Panc1 (cell line): ENCODE results near the gene NIPAL3. TPM values are rescaled to one million over a fixed set of nuclear protein-coding genes. Genes with fewer than 3 reads are reported as not detected.

Experiments used
- ATAC-seq: fragments of 200-7000 bp; cut with Tn5 transposase; 2 replicates; pipeline ENCODE4 v1.9.1; 2020; ENCODE audit warnings: mild to moderate bottlenecking, moderate library complexity
- BruUV-seq: library from RNA; stranded (reverse); fragments of 400-500 nt; replicated peaks from 2 replicates; lab custom pipeline; 2021; lab: Mats Ljungman, UMichigan
- CTCF ChIA-PET: fragments of 300-600 bp; sonication (Branson Sonifier 250); formaldehyde crosslinking; loops from one replicate; lab custom pipeline; 2022; ENCODE audit warnings: antibody characterized with exemption; lab: Charles Lee
- POLR2A ChIA-PET: fragments of 300-600 bp; sonication (Branson Sonifier 250); formaldehyde crosslinking; loops from one replicate; lab custom pipeline; 2022; ENCODE audit warnings: antibody characterized with exemption; lab: Charles Lee
- DNase-seq: peaks from one replicate; pipeline ENCODE4 v3.0.0-alpha.2; 2010; ENCODE audit warnings: low read depth, low spot score
- H3K27ac ChIP-seq: 2 replicates; pipeline ENCODE4 v1.5.1; 2011; ENCODE audit warnings: mild to moderate bottlenecking, low read length, inconsistent platforms
- H3K27me3 ChIP-seq: fragments of 200-500 bp; sonication (Bioruptor generic); 2 replicates; pipeline ENCODE4 v1.6.0; 2014; ENCODE audit warnings: low read length, inconsistent platforms; ENCODE audit not compliant: control insufficient read depth, insufficient read depth
- H3K36me3 ChIP-seq: fragments of 200-500 bp; sonication (Bioruptor generic); 2 replicates; pipeline ENCODE4 v1.5.1; 2014; ENCODE audit warnings: inconsistent platforms, mild to moderate bottlenecking, low read length, moderate library complexity; ENCODE audit not compliant: control insufficient read depth, insufficient read depth
- H3K4me1 ChIP-seq: 2 replicates; pipeline ENCODE4 v1.5.1; 2011; ENCODE audit warnings: inconsistent platforms, mild to moderate bottlenecking, low read length, moderate library complexity; ENCODE audit not compliant: control insufficient read depth, insufficient read depth
- H3K4me3 ChIP-seq, 2 experiments: 2 replicates each; pipeline ENCODE4 v1.5.1; 2011 to 2012; ENCODE audit warnings: low read depth in 2 of 2, low read length in 2 of 2, mild to moderate bottlenecking in 2 of 2, inconsistent platforms in 1 of 2, moderate library complexity in 1 of 2
- H3K9me3 ChIP-seq: fragments of 200-500 bp; sonication (Bioruptor generic); 2 replicates; pipeline ENCODE4 v1.5.1; 2014; ENCODE audit warnings: low read depth, mild to moderate bottlenecking, inconsistent platforms, low read length, moderate library complexity; ENCODE audit not compliant: control insufficient read depth, insufficient read depth
- POLR2AphosphoS5 ChIP-seq: IDR thresholded peaks from 2 replicates; pipeline ENCODE4 v1.6.1; 2012; ENCODE audit warnings: mild to moderate bottlenecking, low read depth, low read length, moderate library complexity
- SIN3A ChIP-seq: IDR thresholded peaks from 2 replicates; pipeline ENCODE4 v1.6.1; 2012; ENCODE audit warnings: low read depth, mild to moderate bottlenecking, low read length, moderate library complexity, borderline replicate concordance; ENCODE audit not compliant: insufficient read depth
- TCF7L2 ChIP-seq: IDR thresholded peaks from 2 replicates; pipeline ENCODE4 v1.6.1; 2011; ENCODE audit warnings: mild to moderate bottlenecking, low read depth, low read length, inconsistent platforms
- in situ Hi-C: cut with HindIII; loops from 2 replicates; pipeline ENCODE4 v1.10.0; 2016; ENCODE audit warnings: low sequenced_read_pairs, low pct_unique_long_range_greater_than_20kb
- intact Hi-C: fragments of 100-400 bp; cut with micrococcal nuclease; formaldehyde crosslinking; loops from one replicate; pipeline ENCODE4 v1.10.0; 2022; ENCODE audit not compliant: unreplicated experiment
- total RNA-seq: library from RNA; stranded (reverse); gene quantifications from one replicate; pipeline ENCODE4 v1.2.1, GENCODE V29; 2021; ENCODE audit not compliant: unreplicated experiment
- TF ChIP-seq, protein P1 (sequence below): fragments of 450-650 bp; IDR thresholded peaks from 2 replicates; pipeline ENCODE4 v1.5.1; 2017; ENCODE audit warnings: mild to moderate bottlenecking
- TF ChIP-seq, protein P2 (sequence below), 2 experiments: IDR thresholded peaks; 2 replicates each; pipeline ENCODE4 v1.6.1; 2011 to 2012; ENCODE audit warnings: low read depth in 2 of 2, control low read depth in 1 of 2, low read length in 1 of 2, mild to moderate bottlenecking in 1 of 2, moderate library complexity in 1 of 2; ENCODE audit not compliant: insufficient read depth in 1 of 2

NIPAL3 gene
- total RNA-seq, 1 experiment from 2014 or later: 13.6 TPM

DNA sequence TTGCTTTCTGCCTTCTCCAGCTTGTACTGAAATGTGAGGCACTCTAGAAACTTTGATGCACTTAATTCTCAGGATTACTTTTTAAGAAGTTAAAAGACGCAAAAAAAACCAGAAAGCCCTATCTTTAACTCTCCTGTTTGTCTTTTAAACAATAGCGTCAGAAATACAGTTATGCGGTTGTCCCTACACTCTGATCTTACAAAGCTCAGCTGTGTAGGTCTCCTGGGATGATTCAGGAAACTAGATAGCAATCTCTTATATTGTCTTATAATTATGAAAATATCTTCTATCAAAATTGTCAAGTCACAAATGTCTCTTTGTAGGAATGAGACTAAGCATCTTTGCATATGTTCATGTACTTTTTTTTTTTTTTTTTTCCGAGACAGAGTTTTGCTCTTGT lies 60.1 kb downstream of the NIPAL3 start:
- no peak for ATAC-seq
- intact Hi-C loops: no loop called here
- BruUV-seq: no TSS peak
- DNase-seq: no peak
- Histone ChIP-seq H3K4me3 (no peak overlapping the region), H3K9me3 (no peaks in the 10 kb centered on the region), H3K27ac (no peak overlapping the region), H3K4me1 (no peaks in the 10 kb centered on the region), H3K27me3 (no peaks in the 10 kb centered on the region; the same call in 1 of the 2 replicates), H3K36me3 (no peaks in the 10 kb centered on the region)
- ChIA-PET POLR2A (interaction anchor here (0.7 kb wide), 1 partner anchor 1653 kb away, joined by 4 read pairs; no protein-coding TSS in a partner anchor), CTCF (no interaction called here)
- in situ Hi-C loops: no loop called here
- TF ChIP-seq, protein P1, sequence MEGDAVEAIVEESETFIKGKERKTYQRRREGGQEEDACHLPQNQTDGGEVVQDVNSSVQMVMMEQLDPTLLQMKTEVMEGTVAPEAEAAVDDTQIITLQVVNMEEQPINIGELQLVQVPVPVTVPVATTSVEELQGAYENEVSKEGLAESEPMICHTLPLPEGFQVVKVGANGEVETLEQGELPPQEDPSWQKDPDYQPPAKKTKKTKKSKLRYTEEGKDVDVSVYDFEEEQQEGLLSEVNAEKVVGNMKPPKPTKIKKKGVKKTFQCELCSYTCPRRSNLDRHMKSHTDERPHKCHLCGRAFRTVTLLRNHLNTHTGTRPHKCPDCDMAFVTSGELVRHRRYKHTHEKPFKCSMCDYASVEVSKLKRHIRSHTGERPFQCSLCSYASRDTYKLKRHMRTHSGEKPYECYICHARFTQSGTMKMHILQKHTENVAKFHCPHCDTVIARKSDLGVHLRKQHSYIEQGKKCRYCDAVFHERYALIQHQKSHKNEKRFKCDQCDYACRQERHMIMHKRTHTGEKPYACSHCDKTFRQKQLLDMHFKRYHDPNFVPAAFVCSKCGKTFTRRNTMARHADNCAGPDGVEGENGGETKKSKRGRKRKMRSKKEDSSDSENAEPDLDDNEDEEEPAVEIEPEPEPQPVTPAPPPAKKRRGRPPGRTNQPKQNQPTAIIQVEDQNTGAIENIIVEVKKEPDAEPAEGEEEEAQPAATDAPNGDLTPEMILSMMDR: no peak
- TF ChIP-seq POLR2AphosphoS5 (no peak), SIN3A (no peak), TCF7L2 (no peak)
- TF ChIP-seq, protein P2, sequence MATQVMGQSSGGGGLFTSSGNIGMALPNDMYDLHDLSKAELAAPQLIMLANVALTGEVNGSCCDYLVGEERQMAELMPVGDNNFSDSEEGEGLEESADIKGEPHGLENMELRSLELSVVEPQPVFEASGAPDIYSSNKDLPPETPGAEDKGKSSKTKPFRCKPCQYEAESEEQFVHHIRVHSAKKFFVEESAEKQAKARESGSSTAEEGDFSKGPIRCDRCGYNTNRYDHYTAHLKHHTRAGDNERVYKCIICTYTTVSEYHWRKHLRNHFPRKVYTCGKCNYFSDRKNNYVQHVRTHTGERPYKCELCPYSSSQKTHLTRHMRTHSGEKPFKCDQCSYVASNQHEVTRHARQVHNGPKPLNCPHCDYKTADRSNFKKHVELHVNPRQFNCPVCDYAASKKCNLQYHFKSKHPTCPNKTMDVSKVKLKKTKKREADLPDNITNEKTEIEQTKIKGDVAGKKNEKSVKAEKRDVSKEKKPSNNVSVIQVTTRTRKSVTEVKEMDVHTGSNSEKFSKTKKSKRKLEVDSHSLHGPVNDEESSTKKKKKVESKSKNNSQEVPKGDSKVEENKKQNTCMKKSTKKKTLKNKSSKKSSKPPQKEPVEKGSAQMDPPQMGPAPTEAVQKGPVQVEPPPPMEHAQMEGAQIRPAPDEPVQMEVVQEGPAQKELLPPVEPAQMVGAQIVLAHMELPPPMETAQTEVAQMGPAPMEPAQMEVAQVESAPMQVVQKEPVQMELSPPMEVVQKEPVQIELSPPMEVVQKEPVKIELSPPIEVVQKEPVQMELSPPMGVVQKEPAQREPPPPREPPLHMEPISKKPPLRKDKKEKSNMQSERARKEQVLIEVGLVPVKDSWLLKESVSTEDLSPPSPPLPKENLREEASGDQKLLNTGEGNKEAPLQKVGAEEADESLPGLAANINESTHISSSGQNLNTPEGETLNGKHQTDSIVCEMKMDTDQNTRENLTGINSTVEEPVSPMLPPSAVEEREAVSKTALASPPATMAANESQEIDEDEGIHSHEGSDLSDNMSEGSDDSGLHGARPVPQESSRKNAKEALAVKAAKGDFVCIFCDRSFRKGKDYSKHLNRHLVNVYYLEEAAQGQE (IDR thresholded peaks at IDR 0.05; ENCODE audit: insufficient read depth in 1 of 2, low read depth in 2 of 2, low read length in 1 of 2): no peak

DNA sequence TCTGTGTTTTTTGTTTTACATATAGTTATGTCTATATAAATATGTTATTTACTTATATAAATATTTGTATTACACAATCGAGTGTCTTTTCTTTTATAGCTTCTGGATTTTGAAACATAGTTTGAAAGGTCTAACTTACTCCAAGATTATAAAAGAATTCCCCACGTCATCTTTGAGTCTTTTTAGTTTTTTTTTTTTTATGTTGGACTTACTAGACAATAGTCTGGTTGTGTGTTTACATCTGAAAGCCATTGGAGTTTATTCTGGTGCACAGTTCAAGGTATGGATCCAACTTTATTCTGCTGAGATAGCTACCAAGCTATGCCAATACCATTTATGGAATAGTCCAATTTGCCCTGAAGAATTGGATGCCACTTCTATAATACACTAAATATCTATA lies 61.0 kb downstream of the NIPAL3 start:
- TF ChIP-seq, protein P2 (IDR thresholded peaks at IDR 0.05; ENCODE audit: insufficient read depth in 1 of 2, low read depth in 2 of 2, low read length in 1 of 2): no peak
- TF ChIP-seq TCF7L2 (no peak), POLR2AphosphoS5 (no peak), SIN3A (no peak)
- TF ChIP-seq, protein P1: no peak
- Histone ChIP-seq H3K4me1 (no peaks in the 10 kb centered on the region), H3K27me3 (no peaks in the 10 kb centered on the region; the same call in 1 of the 2 replicates), H3K27ac (no peak overlapping the region), H3K9me3 (no peaks in the 10 kb centered on the region), H3K36me3 (no peaks in the 10 kb centered on the region), H3K4me3 (no peak overlapping the region)
- no peak for ATAC-seq
- DNase-seq: no peak
- BruUV-seq: no TSS peak
- in situ Hi-C loops (no loop called here), intact Hi-C loops (no loop called here)
- POLR2A ChIA-PET: interaction anchor here (0.7 kb wide), 1 partner anchor 1652 kb away, joined by 4 read pairs; no protein-coding TSS in a partner anchor
- CTCF ChIA-PET: interaction anchor here (0.6 kb wide), 1 partner anchor 162 kb away, joined by 4 read pairs; no protein-coding TSS in a partner anchor
